HG03520 (cell line): ENCODE measurements around the gene KEL.
"Not testable (repeated sequence)": the region's sequence is repeated elsewhere in the genome, so short reads cannot be mapped to it uniquely, and the experiment has no call there.

Experiments
- ATAC-seq: cut with Tn5 transposase; IDR thresholded peaks from one replicate; pipeline ENCODE4 v1.9.1; 2021; ENCODE audit warnings: mild to moderate bottlenecking, moderate library complexity; ENCODE audit not compliant: unreplicated experiment

Gene KEL

GRCh38 chr7:142961973-142962926 lies at the start of gene KEL:
KEL (minus strand) TSS chr7:142962363; CDS start chr7:142962206, 157 bp downstream.
- ATAC-seq, result no peak

- peak; percentile 75 for ATAC-seq
Measured at GRCh38 chr7:143008007-143008901, 46.1 kb upstream of the KEL start.

GRCh38 chr7:143005632-143006260 lies 43.6 kb upstream of the KEL start:
- ATAC-seq, result no peak

GRCh38 chr7:143003393-143004051 lies 41.4 kb upstream of the KEL start:
- ATAC-seq, result peak; percentile 50

- ATAC-seq, result no peak
Measured at GRCh38 chr7:143002898-143003297, 40.7 kb upstream of the KEL start.

- no peak for ATAC-seq
Measured at GRCh38 chr7:143002106-143002505, 39.9 kb upstream of the KEL start.

GRCh38 chr7:143000648-143001047 lies 38.5 kb upstream of the KEL start:
- no peak for ATAC-seq

GRCh38 chr7:142999793-143000192 lies 37.6 kb upstream of the KEL start:
- no peak for ATAC-seq

- no peak for ATAC-seq
Measured at GRCh38 chr7:142998966-142999365, 36.8 kb upstream of the KEL start.

GRCh38 chr7:142997456-142997989 lies 35.4 kb upstream of the KEL start:
- ATAC-seq, result no peak

GRCh38 chr7:142992427-142992826 lies 30.3 kb upstream of the KEL start:
- ATAC-seq, result no peak

GRCh38 chr7:142984297-142984696 lies 22.1 kb upstream of the KEL start:
- ATAC-seq, result no peak

- no peak for ATAC-seq
Measured at GRCh38 chr7:142983825-142984224, 21.7 kb upstream of the KEL start.

- not testable (repeated sequence) for ATAC-seq
Measured at GRCh38 chr7:142978402-142978801, 16.2 kb upstream of the KEL start.

GRCh38 chr7:142974626-142975025 lies 12.5 kb upstream of the KEL start:
- ATAC-seq, result no peak

- ATAC-seq, result no peak
Measured at GRCh38 chr7:142969183-142969582, 7.0 kb upstream of the KEL start.

- no peak for ATAC-seq
Measured at GRCh38 chr7:142968229-142968628, 6.1 kb upstream of the KEL start.

GRCh38 chr7:142964502-142965246 lies 2.5 kb upstream of the KEL start:
- ATAC-seq, result no peak

- no peak for ATAC-seq
Measured at GRCh38 chr7:142963993-142964392, 1.8 kb upstream of the KEL start.

GRCh38 chr7:142962991-142963390 lies 828 bp upstream of the KEL start:
- no peak for ATAC-seq
